A673 (cell line): Measurements from ENCODE around the gene FKBP5. TPM values are rescaled to one million over a fixed set of nuclear protein-coding genes. Genes with fewer than 3 reads are reported as not detected.
"Not testable (repeated sequence)": the region's sequence is repeated elsewhere in the genome, so short reads cannot be mapped to it uniquely, and the experiment has no call there.

ENCODE experiments used
- BruUV-seq: library from RNA; stranded (reverse); fragments of 400-500 nt; replicated peaks from 2 replicates; lab custom pipeline; 2021; lab: Mats Ljungman, UMichigan
- CTCF ChIA-PET: fragments of 300-600 bp; sonication (Branson Sonifier 250); formaldehyde crosslinking; loops from one replicate; lab custom pipeline; 2022; ENCODE audit warnings: antibody characterized with exemption; lab: Charles Lee
- POLR2A ChIA-PET: fragments of 300-600 bp; sonication (Branson Sonifier 250); formaldehyde crosslinking; loops from one replicate; lab custom pipeline; 2022; ENCODE audit warnings: antibody characterized with exemption; ENCODE audit not compliant: low non-redundant PET; lab: Charles Lee
- DNase-seq: peaks from one replicate; pipeline ENCODE4 v3.0.0-alpha.2; 2015; ENCODE audit warnings: low spot score
- H3K27ac ChIP-seq: fragments of 200-600 bp; sonication (generic); 2 replicates; pipeline ENCODE4 v1.5.1; 2016; ENCODE audit warnings: mixed run types, low read depth, mild to moderate bottlenecking, mixed read lengths, antibody characterized with exemption, low read length; ENCODE audit not compliant: poor library complexity, severe bottlenecking
- H3K27me3 ChIP-seq: fragments of 200-600 bp; sonication (generic); replicated peaks from 2 replicates; pipeline ENCODE4 v1.6.1; 2017; ENCODE audit warnings: mixed run types, low read depth, mild to moderate bottlenecking, mixed read lengths, antibody characterized with exemption, low read length; ENCODE audit not compliant: insufficient read depth, poor library complexity
- H3K36me3 ChIP-seq: fragments of 200-600 bp; sonication (generic); 2 replicates; pipeline ENCODE4 v1.6.1; 2016; ENCODE audit warnings: mixed run types, mild to moderate bottlenecking, mixed read lengths, antibody characterized with exemption, low read length; ENCODE audit not compliant: insufficient read depth, poor library complexity, severe bottlenecking
- H3K4me1 ChIP-seq: fragments of 200-600 bp; sonication (generic); 2 replicates; pipeline ENCODE4 v1.6.1; 2017; ENCODE audit warnings: mixed run types, mild to moderate bottlenecking, mixed read lengths, antibody characterized with exemption, low read length; ENCODE audit not compliant: insufficient read depth, poor library complexity, severe bottlenecking
- H3K4me3 ChIP-seq: fragments of 200-600 bp; sonication (generic); 2 replicates; pipeline ENCODE4 v1.5.1; 2016; ENCODE audit warnings: low read depth, mixed run types, mild to moderate bottlenecking, mixed read lengths, low read length; ENCODE audit not compliant: poor library complexity, severe bottlenecking
- H3K9me3 ChIP-seq: fragments of 200-600 bp; sonication (generic); 2 replicates; pipeline ENCODE4 v1.6.1; 2016; ENCODE audit warnings: mixed run types, low read depth, mild to moderate bottlenecking, mixed read lengths, antibody characterized with exemption, low read length; ENCODE audit not compliant: poor library complexity, severe bottlenecking
- EZH2 ChIP-seq: fragments of 200-600 bp; sonication (generic); IDR thresholded peaks from 2 replicates; pipeline ENCODE4 v1.6.1; 2017; ENCODE audit warnings: borderline replicate concordance, low read depth, mild to moderate bottlenecking, mixed read lengths, antibody characterized with exemption, low read length; ENCODE audit not compliant: poor library complexity, severe bottlenecking
- intact Hi-C: fragments of 100-400 bp; cut with micrococcal nuclease; formaldehyde crosslinking; loops from one replicate; pipeline ENCODE4 v1.10.0; 2022; ENCODE audit not compliant: unreplicated experiment
- total RNA-seq: library from RNA; stranded (reverse); gene quantifications from 2 replicates; pipeline ENCODE4 v1.2.3, GENCODE V29; 2021
- TF ChIP-seq, protein P1 (sequence below): fragments of 300-800, 200-600 bp; sonication (generic); conservative IDR thresholded peaks from 2 replicates; pipeline ENCODE4 v1.5.1; 2017; ENCODE audit warnings: low read depth, mild to moderate bottlenecking, antibody characterized with exemption, low read length, moderate library complexity, mixed read lengths

Gene FKBP5
- total RNA-seq, 1 experiment from 2014 or later = 20.4 TPM

- BruUV-seq = no TSS peak
- peak overlapping the region; percentile 24 for H3K4me3 ChIP-seq
- TF ChIP-seq, protein P1, sequence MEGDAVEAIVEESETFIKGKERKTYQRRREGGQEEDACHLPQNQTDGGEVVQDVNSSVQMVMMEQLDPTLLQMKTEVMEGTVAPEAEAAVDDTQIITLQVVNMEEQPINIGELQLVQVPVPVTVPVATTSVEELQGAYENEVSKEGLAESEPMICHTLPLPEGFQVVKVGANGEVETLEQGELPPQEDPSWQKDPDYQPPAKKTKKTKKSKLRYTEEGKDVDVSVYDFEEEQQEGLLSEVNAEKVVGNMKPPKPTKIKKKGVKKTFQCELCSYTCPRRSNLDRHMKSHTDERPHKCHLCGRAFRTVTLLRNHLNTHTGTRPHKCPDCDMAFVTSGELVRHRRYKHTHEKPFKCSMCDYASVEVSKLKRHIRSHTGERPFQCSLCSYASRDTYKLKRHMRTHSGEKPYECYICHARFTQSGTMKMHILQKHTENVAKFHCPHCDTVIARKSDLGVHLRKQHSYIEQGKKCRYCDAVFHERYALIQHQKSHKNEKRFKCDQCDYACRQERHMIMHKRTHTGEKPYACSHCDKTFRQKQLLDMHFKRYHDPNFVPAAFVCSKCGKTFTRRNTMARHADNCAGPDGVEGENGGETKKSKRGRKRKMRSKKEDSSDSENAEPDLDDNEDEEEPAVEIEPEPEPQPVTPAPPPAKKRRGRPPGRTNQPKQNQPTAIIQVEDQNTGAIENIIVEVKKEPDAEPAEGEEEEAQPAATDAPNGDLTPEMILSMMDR = no peak
- no peak for TF ChIP-seq EZH2
- no peak for DNase-seq
- no peaks in the 10 kb centered on the region for H3K27me3 ChIP-seq
- H3K36me3 ChIP-seq = no peaks in the 10 kb centered on the region
- POLR2A ChIA-PET = no interaction called here
- no peak overlapping the region for H3K27ac ChIP-seq
- H3K4me1 ChIP-seq = peaks cover 50% of the 10 kb centered on the region
- CTCF ChIA-PET = no interaction called here
- no peaks in the 10 kb centered on the region for H3K9me3 ChIP-seq
- intact Hi-C loops = no loop called here
These were observed 88.0 kb downstream of the FKBP5 start for GRCh38 chr6:35600659-35601125.

GRCh38 chr6:35599761-35600658 is 88.7 kb downstream of the FKBP5 start:
- BruUV-seq = no TSS peak
- intact Hi-C loops = no loop called here
- CTCF ChIA-PET = no interaction called here
- Histone ChIP-seq H3K4me1 (peaks cover 50% of the 10 kb centered on the region), H3K4me3 (no peak overlapping the region), H3K27ac (no peak overlapping the region), H3K36me3 (no peaks in the 10 kb centered on the region), H3K27me3 (no peaks in the 10 kb centered on the region), H3K9me3 (no peaks in the 10 kb centered on the region)
- DNase-seq = no peak
- no peak for TF ChIP-seq EZH2
- TF ChIP-seq, protein P1 = no peak
- POLR2A ChIA-PET = no interaction called here

DNA sequence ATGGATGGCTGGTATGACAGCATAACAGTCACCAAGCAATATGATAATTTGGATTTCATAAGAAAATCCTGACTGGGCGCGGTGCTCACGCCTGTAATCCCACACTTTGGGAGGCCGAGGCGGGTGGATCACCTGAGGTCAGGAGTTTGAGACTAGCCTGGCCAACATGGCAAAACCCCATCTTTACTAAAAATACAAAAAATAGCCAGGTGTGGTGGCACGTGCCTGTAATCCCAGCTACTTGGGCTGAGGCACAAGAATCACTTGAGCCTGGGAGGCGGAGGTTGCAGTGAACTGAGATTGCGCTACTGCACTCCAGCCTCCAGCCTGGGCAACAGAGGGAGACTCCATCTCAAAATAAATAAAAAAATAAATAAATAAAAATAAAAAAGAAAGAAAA is 90.1 kb downstream of the FKBP5 start:
- H3K9me3 ChIP-seq, BruUV-seq, H3K4me3 ChIP-seq, H3K27ac ChIP-seq, intact Hi-C loops, POLR2A ChIA-PET, CTCF ChIA-PET, DNase-seq, H3K36me3 ChIP-seq, H3K27me3 ChIP-seq: not testable (repeated sequence)
- H3K4me1 ChIP-seq = peaks cover 50% of the 10 kb centered on the region
